A549 (cell line): ENCODE data around the gene RPTOR. TPM values are rescaled to one million over a fixed set of nuclear protein-coding genes. Genes with fewer than 3 reads are reported as not detected.

Source experiments
- ATAC-seq, 2 experiments: fragments of 200-7000 bp in 1 of 2; fragments of >200 bp in 1 of 2; cut with Nextera tagmentation in 1 of 2; cut with Tn5 transposase in 1 of 2; 3 replicates each; pipeline versions ENCODE4 v1.8.0 to v1.9.1; 2018 to 2020; ENCODE audit warnings: mild to moderate bottlenecking in 1 of 2, moderate library complexity in 1 of 2
- CTCF ChIA-PET: fragments of 300-600 bp; sonication (Branson Sonifier 250); formaldehyde crosslinking; extraction: SDS; loops from one replicate; lab custom pipeline; 2021; ENCODE audit warnings: antibody characterized with exemption, inconsistent platforms; lab: Yijun Ruan, JAX
- POLR2A ChIA-PET: fragments of 350-600 bp; formaldehyde crosslinking; extraction: SDS; loops from one replicate; lab custom pipeline; 2021; ENCODE audit warnings: antibody characterized with exemption, inconsistent platforms; lab: Yijun Ruan, JAX
- DNase-seq, 2 experiments: peaks; one replicate each; pipeline versions ENCODE4 v3.0.0 to v3.0.0-alpha.2; 2011 to 2016; ENCODE audit warnings: low read depth in 1 of 2, low spot score in 1 of 2
- FAIRE-seq: peaks from 2 replicates; lab custom pipeline; 2011; peaks lifted over from hg19 to GRCh38; lab: Jason Lieb, UNC
- H3K27ac ChIP-seq, 2 experiments: fragments of >200 bp; sonication (Bioruptor Twin); formaldehyde crosslinking; 3 replicates each; pipeline ENCODE4 v1.5.1; 2016 to 2017
- H3K4me1 ChIP-seq: fragments of >200 bp; sonication (Bioruptor Twin); formaldehyde crosslinking; 3 replicates; pipeline ENCODE4 v1.6.1; 2016
- H3K4me2 ChIP-seq: fragments of >200 bp; sonication (Bioruptor Twin); formaldehyde crosslinking; 3 replicates; pipeline ENCODE4 v1.6.1; 2016
- H3K4me3 ChIP-seq: fragments of >200 bp; sonication (Bioruptor Twin); formaldehyde crosslinking; 3 replicates; pipeline ENCODE4 v1.5.1; 2016
- H3K9me3 ChIP-seq: fragments of >200 bp; sonication (Bioruptor Twin); formaldehyde crosslinking; 3 replicates; pipeline ENCODE4 v1.6.1; 2016
- CBX8 ChIP-seq: fragments of 200-600 bp; sonication (generic); IDR thresholded peaks from 2 replicates; pipeline ENCODE4 v1.6.1; 2016
- CHD2 ChIP-seq: fragments of 150-350 bp; IDR thresholded peaks from 2 replicates; pipeline ENCODE4 v1.6.1; 2014; ENCODE audit warnings: low read length; ENCODE audit not compliant: partially characterized antibody
- EHMT2 ChIP-seq: fragments of 200-600 bp; sonication (generic); IDR thresholded peaks from 2 replicates; pipeline ENCODE4 v1.6.1; 2016; ENCODE audit warnings: antibody characterized with exemption, low read depth, mild to moderate bottlenecking, moderate library complexity
- FOSB ChIP-seq: fragments of 250-450 bp; sonication (Bioruptor Pico); IDR thresholded peaks from 2 replicates; pipeline ENCODE4 v1.5.0; 2020; ENCODE audit warnings: mild to moderate bottlenecking, moderate library complexity
- FOXS1 ChIP-seq: fragments of 250-450 bp; sonication (Bioruptor Pico); IDR thresholded peaks from 2 replicates; pipeline ENCODE4 v1.5.0; 2020; ENCODE audit warnings: mild to moderate bottlenecking, moderate library complexity
- GATA3 ChIP-seq: IDR thresholded peaks from 2 replicates; pipeline ENCODE4 v1.6.1; 2012; ENCODE audit warnings: borderline replicate concordance
- HDAC2 ChIP-seq: fragments of 200-600 bp; sonication (generic); IDR thresholded peaks from 2 replicates; pipeline ENCODE4 v1.6.1; 2016
- HOXA7 ChIP-seq: fragments of 250-450 bp; sonication (Bioruptor Pico); IDR thresholded peaks from 2 replicates; pipeline ENCODE4 v1.5.0; 2020; ENCODE audit warnings: mild to moderate bottlenecking, moderate library complexity
- HOXB13 ChIP-seq: fragments of 250-450 bp; sonication (Bioruptor Pico); IDR thresholded peaks from 2 replicates; pipeline ENCODE4 v1.5.0; 2020; ENCODE audit warnings: low read depth, mild to moderate bottlenecking, moderate library complexity
- KDM1A ChIP-seq: fragments of 200-600 bp; sonication (generic); IDR thresholded peaks from 2 replicates; pipeline ENCODE4 v1.6.1; 2016; ENCODE audit warnings: low read depth, mild to moderate bottlenecking
- KDM5A ChIP-seq: fragments of 200-600 bp; sonication (generic); IDR thresholded peaks from 2 replicates; pipeline ENCODE4 v1.6.1; 2016; ENCODE audit warnings: antibody characterized with exemption, mild to moderate bottlenecking
- MAZ ChIP-seq: fragments of 150-350 bp; IDR thresholded peaks from 2 replicates; pipeline ENCODE4 v1.6.1; 2014; ENCODE audit warnings: antibody characterized with exemption, low read depth, low read length, borderline replicate concordance
- NPAS2 ChIP-seq: fragments of 250-450 bp; sonication (Bioruptor Pico); IDR thresholded peaks from 2 replicates; pipeline ENCODE4 v1.8.0; 2022; ENCODE audit warnings: mild to moderate bottlenecking, moderate library complexity, borderline replicate concordance
- PHF8 ChIP-seq: fragments of 200-600 bp; sonication (generic); IDR thresholded peaks from 2 replicates; pipeline ENCODE4 v1.6.1; 2016; ENCODE audit warnings: low read depth, mild to moderate bottlenecking, antibody characterized with exemption, moderate library complexity, borderline replicate concordance
- POLR2A ChIP-seq: IDR thresholded peaks from 2 replicates; pipeline ENCODE4 v1.6.1; 2012; ENCODE audit warnings: mild to moderate bottlenecking, low read length
- RAD21 ChIP-seq, 2 experiments: fragments of >200 bp in 1 of 2; sonication (Bioruptor Twin) in 1 of 2; formaldehyde crosslinking in 1 of 2; IDR thresholded peaks in 1 of 2; conservative IDR thresholded peaks in 1 of 2; 2 replicates in 1 of 2; 3 replicates in 1 of 2; pipeline ENCODE4 v1.6.1; 2012 to 2018; ENCODE audit warnings: inconsistent platforms in 1 of 2
- RCOR1 ChIP-seq: fragments of 150-350 bp; IDR thresholded peaks from 2 replicates; pipeline ENCODE4 v1.6.1; 2014; ENCODE audit warnings: antibody characterized with exemption, low read length, low read depth
- RFX5 ChIP-seq: fragments of 450-650 bp; IDR thresholded peaks from 2 replicates; pipeline ENCODE4 v1.7.1; 2014; ENCODE audit warnings: antibody characterized with exemption, mild to moderate bottlenecking, moderate library complexity
- TFCP2L1 ChIP-seq: fragments of 250-450 bp; sonication (Bioruptor Pico); IDR thresholded peaks from 2 replicates; pipeline ENCODE4 v1.5.0; 2021; ENCODE audit warnings: mild to moderate bottlenecking
- TP53 ChIP-seq: fragments of 250-450 bp; sonication (Bioruptor Pico); IDR thresholded peaks from 2 replicates; pipeline ENCODE4 v1.5.0; 2021; ENCODE audit warnings: mild to moderate bottlenecking, moderate library complexity
- ZC3H11A ChIP-seq: fragments of 450-650 bp; IDR thresholded peaks from 2 replicates; pipeline ENCODE4 v1.6.1; 2014; ENCODE audit warnings: antibody characterized with exemption, mild to moderate bottlenecking
- WGBS: methylation state at CpG from one replicate; pipeline ENCODE4 v1.1.6; 2017; ENCODE audit errors: missing lambda C conversion rate; 5-methylcytosine and 5-hydroxymethylcytosine counted together
- polyA plus RNA-seq, 4 experiments: library from polyadenylated mRNA; depleted of rRNA in 3 of 4; stranded (reverse); fragments of >200 nt; fragmentation: RNase III in 1 of 4; extraction: RNeasy Plus Mini Kit Qiagen cat#74134 plus additional on column Dnase treatment in 1 of 4; gene quantifications; 2 replicates in 3 of 4; 3 replicates in 1 of 4; pipeline ENCODE4 v1.2.3, GENCODE V29; 2011 to 2017
- TF ChIP-seq, protein P1 (sequence below): fragments of >200 bp; sonication (Bioruptor Twin); formaldehyde crosslinking; IDR thresholded peaks from 2 replicates; pipeline ENCODE4 v1.6.1; 2016
- TF ChIP-seq, protein P2 (sequence below): IDR thresholded peaks from 2 replicates; pipeline ENCODE4 v1.6.1; 2012; ENCODE audit warnings: low read depth, borderline replicate concordance
- TF ChIP-seq, protein P3 (sequence below): fragments of 450-650 bp; IDR thresholded peaks from 2 replicates; pipeline ENCODE4 v1.6.1; 2014; ENCODE audit warnings: antibody characterized with exemption
- TF ChIP-seq, protein P4 (sequence below): fragments of 150-350 bp; IDR thresholded peaks from 2 replicates; pipeline ENCODE4 v1.6.1; 2014; ENCODE audit warnings: low read depth, mild to moderate bottlenecking, low read length
- TF ChIP-seq, protein P5 (sequence below): IDR thresholded peaks from 2 replicates; pipeline ENCODE4 v1.6.1; 2012

RPTOR gene
- polyA plus RNA-seq, 2 of the 4 experiments (the other 2 are of a cell fraction), result 10.8 to 27.1 TPM

DNA sequence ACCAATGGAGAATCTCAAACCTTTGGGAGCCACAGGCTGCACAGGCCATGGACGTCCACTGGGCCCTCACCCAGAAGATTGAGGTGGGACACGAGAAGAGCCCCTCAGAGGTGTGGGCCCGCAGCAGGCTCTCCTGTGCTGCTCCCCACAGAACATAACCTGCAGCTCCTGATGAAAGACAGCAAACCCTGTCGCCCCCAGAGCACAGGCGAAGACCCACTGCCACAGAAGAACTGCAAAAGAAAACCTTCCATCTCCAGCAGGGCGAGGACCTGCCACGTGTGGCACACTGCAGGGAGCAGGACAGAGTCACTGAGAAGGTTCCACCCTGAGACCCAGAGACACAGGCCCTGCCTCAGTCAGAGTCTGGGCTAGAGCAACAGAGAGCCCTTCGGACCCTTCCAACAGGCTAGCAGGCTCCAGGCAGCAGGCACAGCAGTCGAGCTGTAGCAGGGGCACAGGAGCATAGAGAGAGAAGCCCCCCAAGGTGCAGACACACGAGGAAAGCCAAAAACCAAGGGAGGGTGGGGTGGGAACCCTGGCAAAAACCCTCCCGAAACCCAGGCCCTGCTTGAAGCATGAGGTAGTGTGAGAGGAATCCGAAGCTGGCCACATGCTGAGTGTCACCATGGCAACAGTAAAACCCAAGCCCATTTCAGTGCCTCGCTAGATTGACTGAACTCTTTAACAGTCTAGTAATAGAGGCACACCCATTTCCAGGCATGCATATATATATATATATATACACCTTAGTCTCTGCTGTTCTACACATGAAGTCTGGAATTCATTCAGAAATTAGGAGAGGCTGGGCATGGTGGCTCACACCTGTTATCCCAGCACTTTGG is 387.0 kb downstream of the RPTOR start:
- no peak for ATAC-seq
- H3K4me3 ChIP-seq, result no peak overlapping the region

DNA sequence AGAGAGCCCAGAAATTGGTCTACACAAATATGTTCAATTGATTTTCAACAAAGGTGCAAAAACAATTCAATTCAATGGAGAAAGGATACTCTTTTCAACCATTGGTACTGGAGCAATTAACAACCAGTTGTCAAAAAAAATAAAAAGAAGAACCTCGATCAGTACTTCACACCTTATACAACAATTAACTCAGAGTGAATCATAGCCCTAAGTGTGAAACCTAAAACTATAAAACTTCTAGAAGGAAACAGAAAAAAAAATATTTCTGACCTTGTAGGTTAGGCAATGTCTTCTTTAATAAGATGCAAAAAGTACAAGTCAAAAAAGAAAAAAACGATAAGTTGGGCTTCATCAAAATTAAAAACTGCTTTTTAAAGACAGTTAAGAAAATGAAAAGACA is 390.9 kb downstream of the RPTOR start:
- Histone ChIP-seq H3K9me3 (no peaks in the 10 kb centered on the region), H3K4me1 (no peaks in the 10 kb centered on the region), H3K4me3 (no peak overlapping the region), H3K27ac (no peak overlapping the region), H3K4me2 (no peak overlapping the region)
- DNase-seq, result no peak
- 90% methylated on average over 2 of the region's 2 CpGs for WGBS
- ChIA-PET POLR2A (no interaction called here), CTCF (no interaction called here)
- no peak for ATAC-seq
- FAIRE-seq, result peak; percentile 63
- no peak for TF ChIP-seq HOXA7 (CRISPR knock-in tag)
- no peak for TF ChIP-seq MAZ
- TF ChIP-seq NPAS2 (CRISPR knock-in tag), result no peak
- no peak for TF ChIP-seq CHD2
- no peak for TF ChIP-seq EHMT2
- TF ChIP-seq TP53 (CRISPR knock-in tag), result no peak
- TF ChIP-seq CBX8, result no peak
- no peak for TF ChIP-seq FOXS1 (CRISPR knock-in tag)
- no peak for TF ChIP-seq HDAC2
- no peak for TF ChIP-seq TFCP2L1 (CRISPR knock-in tag)
- TF ChIP-seq, protein P1, sequence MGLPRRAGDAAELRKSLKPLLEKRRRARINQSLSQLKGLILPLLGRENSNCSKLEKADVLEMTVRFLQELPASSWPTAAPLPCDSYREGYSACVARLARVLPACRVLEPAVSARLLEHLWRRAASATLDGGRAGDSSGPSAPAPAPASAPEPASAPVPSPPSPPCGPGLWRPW, result no peak
- no peak for TF ChIP-seq RFX5
- TF ChIP-seq FOSB (CRISPR knock-in tag), result no peak
- TF ChIP-seq RAD21 (conservative IDR thresholded peaks at IDR 0.05 in 1 of 2, IDR thresholded peaks at IDR 0.05 in 1 of 2), result no peak
- no peak for TF ChIP-seq HOXB13 (CRISPR knock-in tag)
- TF ChIP-seq KDM1A, result no peak
- TF ChIP-seq RCOR1, result no peak
- TF ChIP-seq POLR2A, result no peak
- TF ChIP-seq ZC3H11A, result no peak
- no peak for TF ChIP-seq GATA3

More for the DNA sequence above, 387.0 kb downstream of the RPTOR start:
- Histone ChIP-seq H3K4me1 (no peaks in the 10 kb centered on the region), H3K9me3 (no peaks in the 10 kb centered on the region), H3K4me2 (no peak overlapping the region), H3K27ac (no peak overlapping the region)
- POLR2A ChIA-PET, result no interaction called here
- DNase-seq (no peak), FAIRE-seq (no peak)
- CTCF ChIA-PET, result interaction anchor here (0.6 to 1.8 kb wide), 3 partner anchors 36 to 504 kb away, joined by 3 to 5 read pairs (median 4); no protein-coding TSS in a partner anchor
- WGBS, result 85% methylated on average over 13 of the region's 13 CpGs
- TF ChIP-seq, protein P2, sequence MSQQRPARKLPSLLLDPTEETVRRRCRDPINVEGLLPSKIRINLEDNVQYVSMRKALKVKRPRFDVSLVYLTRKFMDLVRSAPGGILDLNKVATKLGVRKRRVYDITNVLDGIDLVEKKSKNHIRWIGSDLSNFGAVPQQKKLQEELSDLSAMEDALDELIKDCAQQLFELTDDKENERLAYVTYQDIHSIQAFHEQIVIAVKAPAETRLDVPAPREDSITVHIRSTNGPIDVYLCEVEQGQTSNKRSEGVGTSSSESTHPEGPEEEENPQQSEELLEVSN, result no peak
- TF ChIP-seq KDM5A, result no peak
- TF ChIP-seq, protein P3, sequence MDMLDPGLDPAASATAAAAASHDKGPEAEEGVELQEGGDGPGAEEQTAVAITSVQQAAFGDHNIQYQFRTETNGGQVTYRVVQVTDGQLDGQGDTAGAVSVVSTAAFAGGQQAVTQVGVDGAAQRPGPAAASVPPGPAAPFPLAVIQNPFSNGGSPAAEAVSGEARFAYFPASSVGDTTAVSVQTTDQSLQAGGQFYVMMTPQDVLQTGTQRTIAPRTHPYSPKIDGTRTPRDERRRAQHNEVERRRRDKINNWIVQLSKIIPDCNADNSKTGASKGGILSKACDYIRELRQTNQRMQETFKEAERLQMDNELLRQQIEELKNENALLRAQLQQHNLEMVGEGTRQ, result no peak
- TF ChIP-seq TFCP2L1 (CRISPR knock-in tag), result no peak
- TF ChIP-seq, protein P4, sequence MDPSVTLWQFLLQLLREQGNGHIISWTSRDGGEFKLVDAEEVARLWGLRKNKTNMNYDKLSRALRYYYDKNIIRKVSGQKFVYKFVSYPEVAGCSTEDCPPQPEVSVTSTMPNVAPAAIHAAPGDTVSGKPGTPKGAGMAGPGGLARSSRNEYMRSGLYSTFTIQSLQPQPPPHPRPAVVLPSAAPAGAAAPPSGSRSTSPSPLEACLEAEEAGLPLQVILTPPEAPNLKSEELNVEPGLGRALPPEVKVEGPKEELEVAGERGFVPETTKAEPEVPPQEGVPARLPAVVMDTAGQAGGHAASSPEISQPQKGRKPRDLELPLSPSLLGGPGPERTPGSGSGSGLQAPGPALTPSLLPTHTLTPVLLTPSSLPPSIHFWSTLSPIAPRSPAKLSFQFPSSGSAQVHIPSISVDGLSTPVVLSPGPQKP, result no peak
- TF ChIP-seq, protein P5, sequence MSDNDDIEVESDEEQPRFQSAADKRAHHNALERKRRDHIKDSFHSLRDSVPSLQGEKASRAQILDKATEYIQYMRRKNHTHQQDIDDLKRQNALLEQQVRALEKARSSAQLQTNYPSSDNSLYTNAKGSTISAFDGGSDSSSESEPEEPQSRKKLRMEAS, result no peak
- no peak for TF ChIP-seq PHF8
